Nephron progenitor cell (in vitro differentiated cells): ENCODE measurements around the gene F2.

Source experiments
- DNase-seq: peaks from one replicate; pipeline ENCODE4 v3.0.0; 2021
- H3K27ac Mint-ChIP-seq: 2 replicates; pipeline ENCODE4 v1.8.0; 2021; ENCODE audit warnings: mild to moderate bottlenecking, moderate library complexity, mixed read lengths
- H3K27me3 Mint-ChIP-seq: 2 replicates; pipeline ENCODE4 v1.8.0; 2021; ENCODE audit warnings: mild to moderate bottlenecking, low read depth, mixed read lengths; ENCODE audit not compliant: poor library complexity
- H3K36me3 Mint-ChIP-seq: 2 replicates; pipeline ENCODE4 v1.8.0; 2021; ENCODE audit warnings: low read depth, mixed read lengths
- H3K4me1 Mint-ChIP-seq: 2 replicates; pipeline ENCODE4 v1.8.0; 2021; ENCODE audit warnings: mixed read lengths
- H3K4me3 Mint-ChIP-seq: 2 replicates; pipeline ENCODE4 v1.8.0; 2021; ENCODE audit warnings: mild to moderate bottlenecking, moderate library complexity, mixed read lengths
- H3K9me3 Mint-ChIP-seq: 2 replicates; pipeline ENCODE4 v1.8.0; 2021; ENCODE audit warnings: mild to moderate bottlenecking, moderate library complexity, mixed read lengths
- TF ChIP-seq, protein P1 (sequence below): fragments of 200-600 bp; sonication (generic); IDR thresholded peaks from 2 replicates; pipeline ENCODE4 v1.5.0; 2021; ENCODE audit warnings: antibody characterized with exemption

F2 gene

GRCh38 chr11:46677991-46678740 is 40.8 kb upstream of the F2 start:
- DNase-seq: no peak
- H3K9me3 Mint-ChIP-seq: no peaks in the 10 kb centered on the region
- H3K36me3 Mint-ChIP-seq: peaks cover 16% of the 10 kb centered on the region
- no peaks in the 10 kb centered on the region for H3K27me3 Mint-ChIP-seq
- no peak overlapping the region for H3K4me3 Mint-ChIP-seq
- H3K27ac Mint-ChIP-seq: peak overlapping the region; percentile 16
- H3K4me1 Mint-ChIP-seq: peaks cover 39% of the 10 kb centered on the region
- TF ChIP-seq, protein P1, sequence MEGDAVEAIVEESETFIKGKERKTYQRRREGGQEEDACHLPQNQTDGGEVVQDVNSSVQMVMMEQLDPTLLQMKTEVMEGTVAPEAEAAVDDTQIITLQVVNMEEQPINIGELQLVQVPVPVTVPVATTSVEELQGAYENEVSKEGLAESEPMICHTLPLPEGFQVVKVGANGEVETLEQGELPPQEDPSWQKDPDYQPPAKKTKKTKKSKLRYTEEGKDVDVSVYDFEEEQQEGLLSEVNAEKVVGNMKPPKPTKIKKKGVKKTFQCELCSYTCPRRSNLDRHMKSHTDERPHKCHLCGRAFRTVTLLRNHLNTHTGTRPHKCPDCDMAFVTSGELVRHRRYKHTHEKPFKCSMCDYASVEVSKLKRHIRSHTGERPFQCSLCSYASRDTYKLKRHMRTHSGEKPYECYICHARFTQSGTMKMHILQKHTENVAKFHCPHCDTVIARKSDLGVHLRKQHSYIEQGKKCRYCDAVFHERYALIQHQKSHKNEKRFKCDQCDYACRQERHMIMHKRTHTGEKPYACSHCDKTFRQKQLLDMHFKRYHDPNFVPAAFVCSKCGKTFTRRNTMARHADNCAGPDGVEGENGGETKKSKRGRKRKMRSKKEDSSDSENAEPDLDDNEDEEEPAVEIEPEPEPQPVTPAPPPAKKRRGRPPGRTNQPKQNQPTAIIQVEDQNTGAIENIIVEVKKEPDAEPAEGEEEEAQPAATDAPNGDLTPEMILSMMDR: no peak

- TF ChIP-seq, protein P1: no peak
- no peak for DNase-seq
- Mint-ChIP-seq H3K4me1 (peaks cover 39% of the 10 kb centered on the region), H3K9me3 (no peaks in the 10 kb centered on the region), H3K36me3 (peaks cover 11% of the 10 kb centered on the region), H3K27ac (no peak overlapping the region), H3K4me3 (no peak overlapping the region), H3K27me3 (no peaks in the 10 kb centered on the region)
Observed at GRCh38 chr11:46678741-46679130, 40.3 kb upstream of the F2 start.

DNA sequence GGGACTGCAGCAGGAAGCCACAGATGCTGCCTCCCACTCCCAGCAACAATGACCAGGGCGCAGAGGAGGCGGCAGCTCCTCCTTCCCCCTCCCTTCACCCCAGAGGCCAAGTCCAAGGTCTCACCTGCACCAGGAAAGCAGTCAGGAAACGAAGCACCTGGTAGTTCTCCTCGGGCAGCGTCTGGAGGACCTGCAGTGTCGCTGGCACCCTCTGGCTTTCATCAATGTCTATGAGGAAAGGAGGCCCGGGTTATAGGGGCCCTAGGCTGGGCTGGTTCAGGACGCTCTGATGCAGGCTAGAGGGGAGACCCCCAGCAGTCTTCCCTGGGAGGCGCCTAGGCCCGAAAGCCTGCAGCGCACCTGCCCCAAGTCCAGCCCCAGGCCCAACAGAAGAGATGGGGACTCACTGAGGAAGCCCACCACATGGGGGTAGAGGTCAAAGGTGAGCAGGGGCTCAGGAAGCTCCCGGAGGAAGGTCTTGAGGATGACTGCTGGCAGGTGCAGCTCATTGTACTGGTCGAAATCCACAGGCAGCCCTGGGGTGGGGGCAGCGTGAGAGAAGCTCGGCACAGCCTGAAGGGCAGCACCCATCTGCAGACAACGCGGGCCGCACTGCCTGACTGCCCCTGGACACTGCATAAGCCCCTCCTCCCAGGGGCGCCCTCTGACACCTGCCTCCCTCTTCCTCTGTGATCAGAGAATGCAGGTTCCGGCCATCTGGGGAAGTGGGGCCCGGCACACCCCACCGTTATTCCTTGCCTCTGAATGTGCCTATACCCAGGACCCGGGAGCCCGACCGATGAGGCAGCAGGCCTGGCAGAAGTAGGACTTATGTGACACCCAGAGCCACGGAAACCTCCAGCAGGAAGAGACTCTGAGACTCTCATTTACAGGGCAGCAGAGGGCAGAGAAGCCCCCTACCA is 39.5 kb upstream of the F2 start:
- Mint-ChIP-seq H3K36me3 (peaks cover 11% of the 10 kb centered on the region), H3K4me3 (no peak overlapping the region), H3K27me3 (no peaks in the 10 kb centered on the region), H3K27ac (no peak overlapping the region), H3K4me1 (peaks cover 34% of the 10 kb centered on the region), H3K9me3 (no peaks in the 10 kb centered on the region)
- TF ChIP-seq, protein P1: no peak
- no peak for DNase-seq

GRCh38 chr11:46680164-46680760 is 38.8 kb upstream of the F2 start:
- Mint-ChIP-seq H3K27me3 (no peaks in the 10 kb centered on the region), H3K4me1 (peaks cover 26% of the 10 kb centered on the region), H3K27ac (peak overlapping the region; percentile 90), H3K36me3 (peaks cover 11% of the 10 kb centered on the region), H3K9me3 (no peaks in the 10 kb centered on the region), H3K4me3 (no peak overlapping the region)
- TF ChIP-seq, protein P1: no peak
- no peak for DNase-seq

- Mint-ChIP-seq H3K4me3 (no peak overlapping the region), H3K27me3 (no peaks in the 10 kb centered on the region), H3K9me3 (no peaks in the 10 kb centered on the region), H3K27ac (peak overlapping the region; percentile 90), H3K36me3 (peaks cover 11% of the 10 kb centered on the region), H3K4me1 (peaks cover 21% of the 10 kb centered on the region)
- DNase-seq: no peak
- TF ChIP-seq, protein P1: no peak
Observed at GRCh38 chr11:46680815-46681214, 38.2 kb upstream of the F2 start.
